Posterior cingulate gyrus (tissue), 11 donors: ENCODE measurements around the gene SLC23A2.
A peak's percentile ranks its signal among the peaks of the same experiment; 100 is the strongest.
"Not testable (repeated sequence)": the region's sequence is repeated elsewhere in the genome, so short reads cannot be mapped to it uniquely, and the experiment has no call there.

Experiments
- DNase-seq, 10 donors: peaks; one replicate each; pipeline versions ENCODE4 v3.0.0 to v3.0.0-alpha.2; 2020 to 2021; ENCODE audit warnings: mixed read lengths in 3 of 10
- intact Hi-C: fragments of 100-400 bp; cut with DNase I; formaldehyde crosslinking; loops from one replicate; pipeline ENCODE4 v1.15.1; 2023

SLC23A2 gene

DNA sequence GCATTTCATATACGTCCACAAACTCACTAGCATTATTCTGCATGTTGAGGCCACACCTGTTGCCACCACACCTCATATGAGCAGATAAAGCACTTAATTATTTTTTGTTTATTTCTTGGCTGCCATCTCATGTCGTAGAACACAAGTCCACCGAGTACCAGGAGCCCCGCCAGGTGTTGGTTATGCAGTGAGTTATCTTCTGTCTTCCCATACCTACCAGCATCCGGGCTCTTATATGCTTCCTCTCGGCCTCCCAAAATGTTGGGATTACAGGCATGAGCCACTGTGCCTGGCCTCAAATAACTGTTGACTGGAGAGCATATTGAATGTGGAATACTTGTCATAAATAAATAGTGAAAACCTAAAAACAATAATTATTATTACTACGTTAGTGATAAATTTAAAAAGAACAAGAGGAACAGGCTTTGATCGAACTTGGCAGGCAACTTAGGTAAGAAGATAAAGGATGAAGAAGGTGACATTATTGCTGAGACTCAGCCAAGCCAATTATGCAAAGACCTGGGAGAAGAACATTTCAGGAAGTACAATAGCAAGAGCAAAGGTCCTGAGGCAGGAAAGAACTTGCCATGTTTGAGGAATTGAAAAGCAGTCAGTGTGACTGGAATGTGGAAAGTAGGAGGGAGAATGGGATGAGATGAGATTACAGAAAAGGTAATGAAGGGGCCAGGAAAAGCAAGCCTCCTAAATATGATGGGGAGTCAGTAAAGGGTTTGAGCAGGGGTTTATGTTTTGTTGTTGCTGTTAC, 12.6 kb upstream of the SLC23A2 start:
- peak in 2 of 10 donors; percentile 19 to 37 for DNase-seq
- intact Hi-C loops = no loop called here

DNA sequence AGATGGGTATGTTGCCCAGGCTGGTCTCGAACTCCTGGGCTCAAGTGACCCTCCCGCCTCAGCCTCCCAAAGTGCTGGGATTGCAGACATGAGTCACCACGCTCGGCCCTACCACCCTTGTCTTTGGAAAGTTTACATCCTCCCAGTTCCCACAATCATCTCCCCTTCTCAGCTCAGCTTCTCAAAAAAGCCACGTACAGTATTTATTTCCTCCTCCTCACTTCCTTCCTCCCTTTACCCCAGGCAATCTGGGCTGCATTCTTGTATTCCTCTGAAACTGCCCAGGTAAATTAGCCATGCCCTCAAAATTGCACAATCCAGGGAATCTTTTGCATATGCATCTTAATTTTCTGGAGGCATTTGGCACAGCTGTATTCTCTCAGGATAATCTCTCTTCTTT, 7.4 kb upstream of the SLC23A2 start:
- peak in 1 of 10 donors; percentile 63 for DNase-seq
- intact Hi-C loops = no loop called here

DNA sequence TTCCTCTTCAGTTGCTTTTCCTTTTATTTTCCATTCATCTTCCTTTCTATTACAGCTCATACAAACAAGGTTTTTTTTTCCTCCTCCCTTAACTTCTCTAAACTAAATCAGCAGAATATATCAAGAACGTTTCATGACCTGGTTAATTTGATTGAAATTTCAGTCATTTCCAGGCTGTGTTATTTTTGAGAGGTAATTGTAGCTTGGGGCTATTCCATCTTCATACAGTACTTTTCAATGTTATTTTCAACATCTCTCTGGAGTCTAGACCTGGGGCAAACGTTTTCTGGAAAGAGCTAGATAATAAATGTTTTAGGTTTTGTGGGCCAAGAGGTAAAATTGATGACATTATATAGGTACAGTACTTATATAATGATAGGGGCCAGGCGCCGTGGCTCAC, 4.0 kb upstream of the SLC23A2 start:
- DNase-seq = no peak
- intact Hi-C loops = no loop called here

DNA sequence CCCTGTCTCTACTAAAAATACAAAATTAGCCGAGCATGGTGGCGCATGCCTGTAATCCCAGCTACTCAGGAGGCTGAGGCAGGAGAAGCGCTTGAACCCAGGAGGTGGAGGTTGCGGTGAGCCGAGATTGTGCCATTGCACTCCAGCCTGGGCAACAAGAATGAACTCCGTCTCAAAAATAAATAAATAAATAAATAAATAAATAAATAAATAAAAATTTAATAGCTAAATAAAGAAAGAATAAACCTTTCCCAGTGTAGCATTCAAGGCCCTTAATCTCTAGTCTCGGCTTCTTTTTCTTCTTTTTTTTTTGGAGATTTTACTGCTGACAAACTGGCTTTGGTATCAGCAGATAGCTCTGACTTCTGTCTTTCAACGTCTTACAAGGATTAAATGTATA, 3.5 kb upstream of the SLC23A2 start:
- intact Hi-C loops = not testable (repeated sequence)

DNA sequence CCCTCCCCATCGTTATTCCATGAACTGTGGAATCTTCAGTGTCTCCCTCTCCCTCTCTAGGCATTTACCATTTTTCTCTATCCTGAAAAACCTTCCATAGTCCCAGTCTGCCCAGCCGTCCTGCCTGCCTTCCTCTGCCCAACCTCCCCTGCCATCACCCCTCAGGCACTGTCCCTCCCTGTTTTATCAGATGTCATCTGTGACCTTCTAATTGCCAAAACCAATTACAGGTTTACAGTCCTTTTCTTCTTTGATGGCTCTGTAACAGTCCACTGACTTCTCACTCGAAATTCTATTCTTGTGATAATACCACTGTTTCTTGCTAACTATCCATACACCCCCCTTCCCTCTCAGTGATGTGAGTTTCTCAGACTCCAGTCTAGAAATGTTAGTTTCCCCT, 2.3 kb upstream of the SLC23A2 start:
- intact Hi-C loops = no loop called here
- peak in 2 of 10 donors; percentile 2 to 25 for DNase-seq

More for the DNA sequence above, 3.5 kb upstream of the SLC23A2 start:
- peak in 1 of 10 donors; percentile 2 for DNase-seq

DNA sequence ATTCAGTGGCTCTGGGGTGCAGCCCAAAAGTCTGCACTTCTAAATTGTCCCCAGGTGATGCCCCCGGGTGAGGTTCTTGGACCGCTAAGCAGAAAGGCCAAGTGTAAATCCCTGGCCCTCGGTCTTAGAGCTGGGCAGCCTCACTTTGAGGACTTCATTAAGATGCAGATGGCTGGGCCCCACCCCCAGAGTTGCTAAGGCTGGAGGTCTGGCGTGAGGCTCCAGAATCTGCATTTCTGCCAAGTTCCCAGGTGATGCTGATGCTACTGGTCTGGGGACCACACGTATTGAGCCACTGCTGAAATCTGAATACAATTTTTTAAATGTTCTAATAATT, 735 bp upstream of the SLC23A2 start:
- intact Hi-C loops = no loop called here
- peak in 2 of 10 donors; percentile 16 to 86 for DNase-seq

DNA sequence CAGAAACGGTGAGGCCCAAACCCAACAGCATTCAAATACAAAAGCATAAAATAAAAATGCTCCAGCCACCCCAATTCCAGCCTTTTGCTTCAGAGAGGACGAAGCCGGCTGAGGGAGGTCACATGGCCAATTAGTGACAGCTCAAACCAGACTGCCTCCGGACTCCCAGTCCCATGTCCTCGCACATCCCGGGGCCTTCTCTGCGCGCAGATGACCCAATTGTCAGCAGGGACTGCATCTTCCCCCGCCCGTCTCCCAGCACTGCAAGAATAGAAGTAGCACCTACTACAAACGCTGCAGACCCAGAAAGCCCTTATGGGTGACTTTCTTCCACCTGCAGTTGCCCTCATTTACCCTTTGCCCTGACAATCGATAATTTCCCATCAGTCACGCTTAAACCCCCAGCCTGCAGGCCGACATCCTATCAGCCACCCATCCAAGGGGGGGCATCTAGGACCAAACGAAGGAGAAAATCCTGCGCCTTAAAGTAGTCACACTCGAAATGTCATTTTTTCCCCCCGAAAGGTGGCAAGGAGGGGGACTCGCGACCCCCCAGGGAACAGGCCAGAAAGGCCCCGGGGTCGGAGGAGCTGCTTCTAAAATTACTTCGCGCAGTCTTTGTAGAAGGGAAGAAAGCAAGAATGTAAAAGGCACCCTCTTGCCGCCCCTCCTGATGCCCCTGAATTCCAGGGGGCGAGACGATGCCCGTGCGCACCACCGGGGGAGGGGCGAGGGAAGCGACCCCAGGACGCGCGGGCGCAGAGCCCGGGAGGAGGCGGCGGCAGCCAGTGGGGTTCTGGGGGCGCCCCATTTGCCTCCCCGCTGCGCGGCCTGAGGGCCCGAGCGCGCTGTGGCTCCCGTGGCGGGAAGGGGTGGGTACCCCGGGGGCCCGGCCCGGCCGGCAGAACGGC, 792 bp downstream of the SLC23A2 start:
- DNase-seq = peak; percentile 52 to 96 (median 72)
- intact Hi-C loops = no loop called here

DNA sequence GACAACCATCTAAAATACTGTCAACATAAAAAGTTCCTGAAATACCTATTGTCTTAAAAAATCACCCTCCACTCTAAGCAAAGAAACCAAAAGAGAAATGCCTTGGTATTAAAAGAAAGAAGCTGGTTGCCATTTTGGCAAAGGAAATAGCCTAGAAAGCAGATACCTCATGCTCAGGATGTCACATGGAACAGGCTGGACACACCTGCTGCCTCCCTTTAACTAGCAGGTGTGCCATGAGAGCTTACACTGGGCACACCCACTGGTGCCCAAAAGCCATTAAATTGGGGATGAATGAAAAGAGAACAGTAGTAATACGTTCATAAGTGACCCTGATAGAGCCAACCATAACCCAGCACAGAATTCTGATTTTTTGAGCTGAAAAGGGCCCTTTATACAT, 1.5 kb downstream of the SLC23A2 start:
- DNase-seq = peak in 1 of 10 donors; percentile 20
- intact Hi-C loops = no loop called here

DNA sequence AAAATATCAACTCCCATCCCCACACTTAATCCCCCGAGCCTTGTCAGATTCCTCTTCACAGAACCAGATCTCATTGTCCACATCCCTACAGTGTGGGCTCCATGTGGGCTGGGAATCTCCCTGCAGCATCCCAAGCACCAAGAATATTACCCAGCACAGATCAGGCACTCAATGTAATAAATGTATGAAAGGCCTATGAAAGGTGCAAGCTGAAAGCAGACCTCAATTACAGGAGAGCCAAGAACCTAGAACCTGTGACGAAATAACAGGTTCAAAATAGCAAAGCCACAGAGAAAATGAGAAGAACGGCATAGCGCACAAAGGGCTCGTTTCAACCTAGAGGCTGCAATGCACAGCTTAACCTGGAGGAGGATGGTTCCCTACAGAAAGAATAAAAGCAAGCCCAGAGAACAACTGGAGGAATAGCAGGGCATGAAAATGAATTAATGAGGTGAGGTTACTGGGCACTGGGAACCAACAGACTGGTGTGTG, 3.1 kb downstream of the SLC23A2 start:
- intact Hi-C loops = no loop called here

DNA sequence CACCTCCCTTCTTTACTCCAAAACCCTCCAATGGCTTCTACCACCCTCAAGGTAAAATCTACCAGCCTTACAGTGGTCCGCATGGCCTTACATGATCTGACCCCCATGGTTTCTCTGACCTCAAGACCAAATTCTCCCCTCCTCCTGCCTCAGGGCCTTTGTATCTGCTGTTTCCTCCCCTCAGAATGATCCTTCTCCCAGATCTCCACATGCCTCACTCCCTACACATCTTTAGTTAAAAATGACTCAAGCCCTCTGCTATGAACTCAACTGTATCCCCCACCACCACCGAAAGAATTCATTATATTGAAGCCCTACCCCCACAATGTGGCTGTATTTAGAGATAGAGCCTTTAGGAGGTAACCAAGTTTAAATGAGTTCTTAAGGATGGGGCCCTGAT, 4.1 kb downstream of the SLC23A2 start:
- DNase-seq = no peak
- intact Hi-C loops = no loop called here

More for the DNA sequence above, 3.1 kb downstream of the SLC23A2 start:
- DNase-seq = peak in 1 of 10 donors; percentile 33

DNA sequence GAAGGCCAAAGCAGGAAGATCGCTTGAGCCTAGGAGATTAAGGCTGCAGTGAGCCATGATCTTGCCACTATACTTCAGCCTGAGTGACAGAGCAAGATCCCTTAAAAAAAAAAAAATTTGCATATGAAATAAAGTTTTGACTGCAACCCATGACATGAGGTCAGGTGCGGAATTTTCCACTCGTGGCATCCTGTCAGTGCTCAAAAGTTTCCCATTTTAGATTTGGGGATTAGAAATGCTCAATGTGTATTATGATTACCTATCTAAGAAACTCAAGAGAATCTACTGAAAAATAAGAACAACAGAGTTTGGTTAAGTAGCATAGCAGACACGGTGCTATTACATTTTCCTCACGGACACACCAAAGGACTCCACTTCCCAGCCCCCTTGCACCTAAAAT, 11.7 kb downstream of the SLC23A2 start:
- no peak for DNase-seq
- intact Hi-C loops = no loop called here

DNA sequence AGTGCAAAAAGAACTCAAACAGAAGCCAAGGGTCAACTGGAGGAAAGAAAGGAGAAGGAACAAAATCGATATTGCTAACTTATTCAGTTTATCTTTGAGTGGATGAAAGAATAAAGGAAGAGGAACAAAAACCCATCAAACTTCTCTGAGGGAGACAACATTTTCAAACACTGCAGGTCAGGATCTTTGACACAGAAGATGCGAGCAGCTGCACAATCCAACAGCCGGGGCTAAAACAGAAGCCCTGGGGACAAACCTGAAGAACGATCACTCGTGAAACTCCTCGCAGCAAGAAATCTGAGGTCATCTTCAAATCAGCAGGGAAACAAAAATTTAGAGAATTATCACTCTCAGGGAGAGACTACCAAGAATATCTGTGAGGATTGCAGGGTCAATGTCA, 14.2 kb downstream of the SLC23A2 start:
- intact Hi-C loops = no loop called here
- no peak for DNase-seq

DNA sequence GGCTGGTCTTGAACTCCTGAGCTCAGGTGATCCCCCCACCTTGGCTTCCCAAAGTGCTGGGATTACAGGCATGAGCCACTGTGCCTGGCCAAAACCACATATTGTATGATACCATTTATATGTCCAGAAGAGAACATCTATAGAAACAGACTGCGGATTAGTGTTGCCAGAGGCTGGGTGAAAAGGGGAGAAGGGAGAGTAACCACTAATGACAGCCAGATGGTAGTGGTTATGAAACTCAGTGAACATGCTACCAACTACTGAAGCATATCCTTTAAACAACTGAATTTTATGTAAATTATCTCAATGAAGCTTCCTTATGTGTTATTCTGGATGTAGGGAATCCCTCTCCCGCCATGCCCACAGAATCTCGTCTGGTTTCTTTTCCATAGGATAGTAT, 15.7 kb downstream of the SLC23A2 start:
- DNase-seq = no peak
- intact Hi-C loops = no loop called here

DNA sequence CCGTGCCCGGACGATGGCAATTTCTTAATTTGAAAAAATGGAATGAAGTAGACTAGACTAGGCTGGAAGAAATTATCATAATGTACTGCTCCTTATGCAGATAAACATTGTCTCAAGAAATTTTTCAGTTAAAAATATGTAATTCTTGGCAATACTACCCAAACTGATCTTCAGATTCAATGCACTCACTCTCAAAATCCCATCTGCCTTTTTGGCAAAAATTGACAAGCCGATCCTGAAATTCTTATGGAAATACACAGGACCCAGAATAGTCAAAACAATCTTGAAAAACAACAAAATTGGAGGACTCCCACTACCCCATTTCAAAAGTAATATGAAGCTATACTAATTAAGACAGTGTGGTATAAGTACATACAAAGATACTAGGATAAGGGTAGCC, 19.0 kb downstream of the SLC23A2 start:
- intact Hi-C loops = no loop called here
- DNase-seq = no peak

DNA sequence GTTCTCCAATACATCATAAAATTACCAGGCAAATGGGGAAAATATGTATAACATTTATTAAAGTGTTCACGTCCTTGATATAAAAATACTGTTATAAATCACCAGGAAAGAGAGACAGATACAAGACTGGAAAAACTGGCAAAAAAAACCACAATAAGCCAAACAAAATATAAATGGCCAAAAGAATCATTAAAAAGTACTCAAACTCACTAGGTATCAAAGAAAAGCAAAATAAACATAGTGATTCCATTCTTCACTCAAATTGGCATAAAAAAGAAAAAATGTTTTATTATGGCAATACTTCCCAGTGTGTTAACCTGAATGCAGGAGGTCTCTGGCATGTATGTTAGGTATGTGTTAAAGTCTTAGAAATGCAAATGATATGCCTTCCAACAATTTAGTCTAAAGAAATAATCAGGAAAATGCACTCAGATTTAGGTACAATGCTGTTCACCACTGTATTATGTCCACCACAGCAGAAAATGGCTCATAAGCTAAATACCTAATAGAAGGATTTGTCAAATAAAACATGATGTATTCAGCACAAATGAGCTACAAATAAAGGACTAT, 21.4 kb downstream of the SLC23A2 start:
- intact Hi-C loops = no loop called here
- no peak for DNase-seq

DNA sequence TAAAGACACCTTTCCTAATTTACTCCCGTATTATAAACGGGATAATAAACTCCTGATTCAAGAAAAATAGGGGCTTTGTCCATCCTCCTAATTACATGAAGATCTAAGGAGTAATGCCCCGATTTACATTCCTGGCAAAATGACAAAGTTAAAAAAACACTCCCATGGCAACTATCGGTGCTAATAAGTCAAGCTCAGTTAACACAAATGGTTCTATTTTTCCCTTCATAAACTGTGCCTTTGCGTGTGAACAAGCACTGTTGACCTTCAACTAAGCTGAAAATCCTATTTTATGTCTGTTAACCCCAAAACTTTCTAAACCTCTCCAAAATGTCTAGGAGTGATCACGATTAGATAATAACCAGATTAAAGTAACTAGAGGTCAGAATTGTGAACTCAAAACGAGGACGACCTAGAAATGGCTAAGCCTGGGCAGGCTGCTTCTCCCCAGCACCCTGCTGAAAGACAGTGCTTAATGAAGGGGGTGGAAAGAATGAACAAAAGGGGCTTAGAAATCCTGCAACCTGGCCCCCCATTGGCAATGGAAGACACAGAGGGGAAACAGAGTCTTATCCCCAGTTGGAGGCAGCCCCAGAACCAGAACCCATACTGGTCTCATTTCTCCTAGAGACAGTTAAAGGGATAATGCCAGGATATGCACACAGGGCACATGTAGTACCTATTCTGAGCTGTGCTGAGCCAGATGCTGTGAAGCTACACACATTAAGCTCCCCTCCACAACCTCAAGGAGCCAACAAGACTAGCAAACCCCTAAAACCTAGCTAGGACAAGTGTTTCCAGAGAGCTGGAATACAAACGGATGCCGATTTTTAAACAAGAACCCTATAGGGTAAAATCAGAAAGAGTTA, 23.0 kb downstream of the SLC23A2 start:
- intact Hi-C loops = no loop called here
- no peak for DNase-seq

DNA sequence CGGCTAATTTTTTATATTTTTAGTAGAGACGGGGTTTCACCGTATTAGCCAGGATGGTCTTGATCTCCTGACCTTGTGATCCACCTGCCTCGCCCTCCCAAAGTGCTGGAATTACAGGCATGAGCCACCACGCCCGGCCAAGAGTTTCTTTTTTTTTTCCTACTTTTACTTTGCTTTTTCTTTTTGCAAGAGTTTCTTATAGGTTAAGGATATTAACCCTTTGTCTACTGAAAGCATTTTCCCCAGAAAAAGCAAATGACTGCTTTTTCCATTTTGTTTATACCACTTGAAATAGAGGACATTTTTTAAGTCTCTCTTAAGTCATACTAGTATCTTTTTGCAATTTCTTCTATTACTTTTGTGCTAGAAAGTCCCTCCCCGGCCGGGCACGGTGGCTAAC, 25.3 kb downstream of the SLC23A2 start:
- DNase-seq, intact Hi-C loops: not testable (repeated sequence)

DNA sequence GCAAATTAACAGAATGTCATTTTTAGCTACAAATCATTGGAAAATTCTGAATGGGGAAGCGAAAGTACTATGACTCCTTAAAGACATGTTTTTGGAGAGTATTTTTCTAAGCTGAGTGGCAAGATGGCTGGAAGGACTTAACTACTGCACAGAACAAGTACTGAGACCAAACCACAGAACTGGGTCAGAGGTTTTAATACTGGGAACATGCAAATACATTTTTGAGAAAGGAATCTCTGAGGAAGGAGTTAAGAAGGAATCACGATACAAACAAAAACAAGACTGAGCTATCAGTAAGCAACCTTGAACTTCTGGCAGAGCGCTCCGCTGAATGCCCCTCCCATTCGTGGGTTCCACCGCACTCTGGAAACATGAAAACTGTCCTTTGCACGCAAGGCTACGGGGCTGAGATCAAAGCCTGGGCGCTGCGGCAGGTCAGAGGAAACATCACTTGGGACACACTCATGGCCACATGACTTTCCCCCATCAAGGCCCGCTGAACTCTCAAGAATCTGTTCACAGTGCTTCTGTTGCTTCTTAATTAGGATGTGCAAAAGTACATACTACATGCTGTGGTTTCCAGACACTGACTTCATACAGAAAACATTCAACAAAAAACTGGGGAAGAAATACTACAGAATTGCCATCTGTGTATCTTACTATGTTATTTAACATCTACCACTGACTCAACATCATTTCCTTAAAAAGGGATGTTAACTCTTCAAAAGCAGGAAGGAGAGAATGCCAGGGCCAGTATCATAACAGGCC, 27.8 kb downstream of the SLC23A2 start:
- intact Hi-C loops = no loop called here
- peak in 1 of 10 donors; percentile 23 for DNase-seq

DNA sequence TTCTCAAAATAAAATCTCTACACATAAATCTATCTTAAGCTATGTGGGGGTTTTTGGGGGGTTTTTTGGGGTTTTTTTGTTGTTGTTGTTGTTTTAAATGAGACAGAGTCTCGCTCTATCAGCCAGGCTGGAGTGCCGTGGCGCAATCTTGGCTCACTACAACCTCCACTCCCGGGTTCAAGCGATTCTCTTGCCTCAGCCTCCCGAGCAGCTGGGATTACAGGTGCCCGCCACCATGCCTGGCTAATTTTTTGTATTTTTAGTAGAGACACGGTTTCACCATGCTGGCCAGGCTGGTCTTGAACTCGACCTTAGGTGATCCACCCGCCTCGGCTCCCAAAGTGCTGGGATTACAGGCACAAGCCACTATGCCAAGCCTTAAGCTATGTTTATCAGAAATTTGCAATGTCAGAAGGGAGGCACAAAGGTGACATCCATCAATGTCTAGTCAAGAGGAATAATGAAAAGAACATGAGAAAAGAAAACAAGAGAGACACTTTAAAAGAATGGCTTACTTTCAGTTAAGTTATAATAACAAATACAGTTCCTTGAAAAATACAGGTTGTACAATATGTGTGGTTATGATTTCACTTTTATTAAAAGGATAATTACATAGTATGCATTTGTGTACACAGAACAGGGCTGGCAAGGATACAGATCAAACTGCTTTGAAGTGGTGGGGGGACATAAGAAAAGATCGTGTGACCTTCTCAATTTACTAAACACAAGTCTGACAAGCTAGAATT, 28.6 kb downstream of the SLC23A2 start:
- intact Hi-C loops = no loop called here
- no peak for DNase-seq
